Skin of body (tissue), 2 donors: ENCODE results near the gene RIN2. TPM values are rescaled to one million over a fixed set of nuclear protein-coding genes. Genes with fewer than 3 reads are reported as not detected.
A peak's percentile ranks its signal among the peaks of the same experiment; 100 is the strongest.

Experiments
- DNase-seq: peaks from one replicate; lab custom pipeline; 2025; lab: John Stamatoyannopoulos, UW
- total RNA-seq: library from RNA; depleted of rRNA; stranded (reverse); fragments of >200 nt; gene quantifications from one replicate; pipeline ENCODE4 v1.2.3, GENCODE V29; 2014

RIN2 gene
- total RNA-seq: 34.8 TPM

DNA sequence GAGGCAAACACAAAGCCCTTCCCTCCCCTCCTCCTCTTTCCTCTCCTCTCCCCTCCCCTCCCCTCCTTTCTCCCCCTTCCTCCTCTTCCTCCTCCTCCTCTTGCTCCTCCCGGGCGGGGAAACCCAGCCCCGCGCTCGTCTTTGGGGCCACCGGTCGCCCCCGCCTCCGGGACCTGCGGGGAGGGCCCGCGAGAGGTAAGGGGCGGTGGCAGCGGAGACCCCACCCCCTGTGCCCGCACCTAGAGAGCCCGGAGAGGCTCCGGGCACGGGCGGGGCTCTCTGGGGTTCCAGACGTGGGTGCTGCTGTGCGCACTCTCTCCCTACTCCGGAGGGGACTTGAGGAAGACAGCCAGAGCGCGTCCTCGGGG, at the start of gene RIN2:
RIN2 (plus strand) TSS at position 126 of the 368 bp plus-strand sequence. CDS start 131,344 bp downstream, outside the sequence.
- DNase-seq: no peak

GRCh38 chr20:19709635-19710335, 48.3 kb upstream of the RIN2 start:
- DNase-seq: no peak

GRCh38 chr20:19710336-19711120, 47.5 kb upstream of the RIN2 start:
- DNase-seq: no peak

GRCh38 chr20:19711126-19711525, 46.9 kb upstream of the RIN2 start:
- DNase-seq: no peak

DNA sequence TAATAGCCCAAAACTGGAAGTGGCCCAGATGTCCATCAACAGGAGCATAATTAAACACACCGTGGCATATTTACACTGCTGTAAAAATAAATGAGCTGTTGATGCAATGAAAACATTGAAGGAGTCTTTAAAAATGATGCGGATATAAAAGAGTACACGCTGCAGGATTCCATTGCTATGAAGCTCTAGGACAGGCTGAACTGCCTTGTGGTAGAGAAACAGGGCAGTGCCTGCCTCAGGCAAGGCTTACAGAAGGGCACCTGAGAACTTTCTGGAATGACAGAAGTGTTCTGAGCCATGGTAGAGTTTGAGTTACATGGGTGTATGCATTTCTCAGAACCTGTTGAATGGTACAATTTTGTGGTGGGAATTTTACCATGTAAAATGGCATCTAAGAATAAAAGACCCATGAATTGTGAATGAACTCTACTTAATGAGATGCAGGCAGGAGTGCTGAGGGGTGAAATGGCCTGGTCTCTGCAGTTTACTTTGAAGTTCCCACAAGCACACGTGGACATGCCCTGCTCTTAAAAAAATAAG, 45.3 kb upstream of the RIN2 start:
- DNase-seq: no peak

DNA sequence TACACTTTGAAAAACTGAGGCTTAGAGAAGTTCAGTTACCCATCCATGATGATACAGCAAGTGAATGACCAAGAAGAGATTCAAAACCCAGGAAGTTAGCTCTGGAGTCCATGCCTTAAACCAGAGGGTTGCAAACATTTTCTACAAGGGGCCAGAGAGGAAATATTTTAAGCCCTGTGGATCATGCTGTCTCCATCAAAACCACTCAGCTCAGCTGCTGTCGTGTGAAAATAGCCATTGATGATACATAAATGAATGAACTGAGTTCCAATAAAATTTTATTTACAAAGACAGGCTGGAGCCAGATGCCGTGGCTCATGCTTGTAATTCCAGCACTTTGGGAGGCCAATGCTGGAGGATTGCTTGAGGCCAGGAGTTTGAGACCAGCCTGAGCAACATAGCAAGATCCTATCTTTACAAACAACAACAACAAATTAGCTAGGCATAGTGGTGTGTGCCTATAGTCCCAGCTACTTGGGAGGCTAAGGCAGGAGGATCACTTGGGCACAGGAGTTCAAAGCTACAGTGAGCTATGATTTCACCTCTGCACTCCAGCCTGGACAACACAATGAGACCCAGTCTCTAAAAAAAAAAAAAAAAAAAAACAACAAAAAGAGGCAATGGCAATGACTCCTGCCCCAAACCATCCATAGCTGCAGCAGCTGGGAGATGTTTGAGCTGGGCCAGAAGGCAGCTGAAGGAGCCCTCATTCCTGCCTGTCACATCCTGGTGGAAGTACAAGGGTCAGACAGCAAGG, 44.1 kb upstream of the RIN2 start:
- DNase-seq: no peak

GRCh38 chr20:19714579-19714840, 43.5 kb upstream of the RIN2 start:
- DNase-seq: no peak

- DNase-seq: no peak
Measured at GRCh38 chr20:19715986-19716385, 42.1 kb upstream of the RIN2 start.

DNA sequence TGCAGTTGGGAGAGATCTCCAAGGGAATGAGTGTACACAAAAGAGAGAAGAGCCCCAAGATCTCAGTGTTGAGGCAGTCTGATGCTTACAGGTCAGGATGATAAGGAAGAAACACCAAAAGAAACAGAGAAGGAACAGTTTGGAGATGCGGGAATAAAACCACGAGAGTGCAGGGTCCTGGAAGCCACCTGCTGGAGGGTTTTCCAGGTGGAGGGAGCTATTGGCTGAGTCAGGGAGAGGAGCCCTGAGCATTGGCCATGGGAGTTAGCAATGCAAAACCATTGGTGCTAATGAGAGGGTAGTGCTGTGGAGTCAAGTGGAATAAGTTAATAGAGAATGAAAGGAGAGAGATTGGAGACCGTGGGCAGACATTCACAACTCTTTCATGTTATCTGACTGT, 39.2 kb upstream of the RIN2 start:
- DNase-seq: no peak

GRCh38 chr20:19720991-19721390, 37.1 kb upstream of the RIN2 start:
- DNase-seq: no peak

DNA sequence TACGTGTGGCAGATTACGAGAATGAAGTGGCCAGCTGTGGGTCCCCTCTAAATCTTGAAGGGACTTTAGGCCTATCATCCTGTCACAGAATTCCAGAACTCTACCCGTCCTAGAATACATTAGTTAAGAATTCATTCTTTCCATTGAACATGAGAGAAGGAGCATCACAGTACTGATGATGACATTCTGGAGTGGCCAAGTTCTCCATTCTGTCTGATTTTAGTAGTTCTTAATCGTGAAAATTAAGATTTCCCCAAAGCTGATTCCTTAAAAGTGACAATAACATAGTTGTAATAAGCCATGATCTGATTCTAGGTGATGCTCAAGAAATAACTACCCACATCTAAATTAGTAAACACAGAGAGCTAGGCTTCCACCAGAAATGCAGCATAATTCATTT, 35.0 kb upstream of the RIN2 start:
- no peak for DNase-seq

- no peak for DNase-seq
Measured at GRCh38 chr20:19723813-19724430, 34.1 kb upstream of the RIN2 start.

DNA sequence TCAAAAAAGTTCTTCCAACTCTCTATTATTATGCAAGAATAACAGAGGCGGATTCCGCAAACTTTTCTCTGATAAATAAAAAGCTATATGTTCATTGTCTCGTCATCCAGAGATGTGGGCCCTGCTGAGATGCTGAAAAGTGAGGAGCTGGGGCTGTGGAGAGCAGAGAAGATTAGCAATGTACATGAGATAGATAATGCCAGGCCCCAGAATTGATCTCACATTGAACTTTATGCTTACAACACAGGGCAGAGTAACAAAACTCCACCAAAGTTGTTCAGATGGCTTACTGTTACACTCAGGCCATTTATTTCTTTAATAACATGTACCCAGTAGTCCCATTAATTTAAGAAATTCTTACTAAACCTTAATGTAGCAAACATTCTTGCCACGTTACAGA, 32.7 kb upstream of the RIN2 start:
- no peak for DNase-seq

DNA sequence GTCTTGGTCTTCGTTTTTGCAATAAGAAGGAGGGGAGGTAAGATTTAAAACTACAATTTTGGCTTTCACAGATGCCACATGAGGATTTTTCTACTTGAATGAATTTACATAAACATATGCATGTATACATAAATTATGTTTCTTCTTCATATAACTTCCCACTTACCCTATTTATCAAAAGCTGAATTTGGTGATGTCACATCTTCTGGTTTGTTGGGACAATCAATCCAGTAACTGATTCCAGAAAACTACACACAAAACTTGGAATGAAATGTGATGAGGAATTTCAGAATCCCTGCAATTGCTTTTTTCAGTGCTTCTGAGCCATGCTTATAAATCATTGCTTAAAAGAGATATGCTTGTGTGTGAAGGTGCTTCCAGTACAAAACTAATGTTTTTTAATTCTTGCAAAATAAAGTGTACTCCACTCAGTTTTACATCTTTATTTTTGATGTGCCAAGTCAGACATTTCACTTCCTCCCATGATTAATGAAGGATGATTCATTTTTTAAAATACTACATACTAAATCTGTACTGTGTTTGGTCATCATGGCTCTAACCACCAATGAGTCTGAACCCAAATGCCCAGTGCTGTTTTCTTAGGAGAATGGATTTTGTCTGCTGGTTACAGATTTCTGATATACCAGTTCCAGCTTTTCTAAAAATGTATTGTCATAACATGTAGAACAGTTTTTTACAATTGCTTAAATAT, 32.1 kb upstream of the RIN2 start:
- peak; percentile 45 for DNase-seq

GRCh38 chr20:19727251-19727847, 30.7 kb upstream of the RIN2 start:
- no peak for DNase-seq

DNA sequence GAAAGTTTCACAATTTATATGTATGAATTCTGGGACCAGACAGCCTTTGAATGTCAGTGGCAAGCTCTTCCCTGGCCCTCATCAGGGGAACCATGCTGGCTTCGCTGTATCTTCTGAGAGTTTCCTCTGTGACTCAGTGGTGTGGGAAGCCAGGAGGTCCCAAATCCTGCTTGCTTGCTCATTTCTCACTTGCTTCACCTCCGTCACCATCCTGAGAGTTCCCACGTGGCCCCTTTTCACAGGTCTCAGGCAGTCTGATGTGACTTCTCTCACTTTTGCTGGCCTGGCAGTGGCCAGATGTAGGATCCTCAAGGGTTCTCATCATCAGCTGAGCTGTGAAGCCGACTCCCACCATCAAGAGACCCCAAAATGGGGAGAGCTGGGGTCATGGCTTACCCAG, 28.4 kb upstream of the RIN2 start:
- no peak for DNase-seq

- no peak for DNase-seq
Measured at GRCh38 chr20:19730706-19731105, 27.4 kb upstream of the RIN2 start.

DNA sequence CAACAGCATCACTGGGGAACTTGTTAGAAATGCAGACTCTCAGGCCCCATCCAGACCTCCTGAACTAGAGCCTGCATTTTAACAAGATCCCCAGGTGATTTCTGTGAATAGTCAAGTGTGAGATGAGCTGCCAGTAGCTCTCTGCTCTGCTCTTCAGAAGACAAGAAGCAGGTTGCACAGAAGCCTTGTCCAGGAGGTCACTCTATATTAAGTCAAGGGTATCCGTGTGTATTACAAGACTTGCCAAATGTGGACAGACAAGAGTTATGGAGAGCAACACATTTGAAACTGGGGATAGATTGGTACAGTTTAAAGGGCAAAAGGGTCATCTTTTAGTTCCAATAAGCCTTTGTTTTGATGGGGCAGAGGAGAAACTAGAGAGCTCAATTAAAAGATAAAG, 23.2 kb upstream of the RIN2 start:
- no peak for DNase-seq

DNA sequence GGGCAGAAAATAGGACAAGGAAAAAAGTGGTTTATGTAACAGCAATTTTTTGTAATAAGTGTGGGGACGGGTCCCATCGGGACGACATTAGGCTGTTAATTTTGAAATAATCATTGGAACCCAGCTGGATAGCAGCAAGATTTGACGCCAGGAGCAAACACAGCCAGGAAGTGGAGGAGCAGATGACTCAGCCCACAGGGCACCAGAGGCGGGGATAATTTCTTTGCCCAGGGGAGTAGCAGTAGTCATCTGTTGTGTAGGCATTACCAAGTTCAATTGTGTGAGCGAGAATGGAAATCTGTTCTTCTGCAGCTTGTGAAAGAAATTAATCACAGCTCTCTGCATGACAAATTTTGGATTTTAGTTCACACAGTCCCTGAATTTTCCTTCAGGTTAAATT, 22.6 kb upstream of the RIN2 start:
- peak; percentile 50 for DNase-seq

GRCh38 chr20:19737025-19737424, 21.0 kb upstream of the RIN2 start:
- DNase-seq: no peak

DNA sequence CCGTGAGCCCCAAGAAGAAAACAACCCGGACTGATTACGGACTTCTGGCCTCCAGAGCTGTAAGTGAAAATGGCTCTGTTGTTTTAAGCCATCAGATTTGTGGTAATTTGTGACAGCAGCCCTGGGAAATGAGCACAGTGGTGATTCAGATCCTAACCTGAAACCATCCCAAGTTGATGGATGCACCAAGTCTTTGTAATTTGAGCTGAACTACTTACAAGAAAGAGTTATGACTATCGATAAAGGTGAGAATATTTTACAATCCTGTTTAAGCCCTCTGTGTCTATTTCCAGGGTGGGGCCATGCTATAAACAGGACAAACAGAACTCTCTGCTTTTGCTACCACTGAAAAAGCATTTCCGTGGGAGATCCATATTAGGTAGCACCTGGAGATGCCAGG, 19.1 kb upstream of the RIN2 start:
- DNase-seq: no peak
